Stimulated activated CD4-positive, alpha-beta T cell treated with anti-CD3 and anti-CD28 coated beads, Interleukin-2, amount 100 ng/mL, for 24 hours (primary cell): Measurements from ENCODE around the gene CUEDC1.

ENCODE experiments used
- DNase-seq, 2 donors: peaks; one replicate each; pipeline ENCODE4 v3.0.0-alpha.2; 2020

Gene CUEDC1

GRCh38 chr17:57957120-57957850 lies 2.1 kb upstream of the CUEDC1 start:
- no peak for DNase-seq

- DNase-seq, result peak; percentile 31 to 42
Observed at GRCh38 chr17:57956291-57957119, 1.3 kb upstream of the CUEDC1 start.

DNA sequence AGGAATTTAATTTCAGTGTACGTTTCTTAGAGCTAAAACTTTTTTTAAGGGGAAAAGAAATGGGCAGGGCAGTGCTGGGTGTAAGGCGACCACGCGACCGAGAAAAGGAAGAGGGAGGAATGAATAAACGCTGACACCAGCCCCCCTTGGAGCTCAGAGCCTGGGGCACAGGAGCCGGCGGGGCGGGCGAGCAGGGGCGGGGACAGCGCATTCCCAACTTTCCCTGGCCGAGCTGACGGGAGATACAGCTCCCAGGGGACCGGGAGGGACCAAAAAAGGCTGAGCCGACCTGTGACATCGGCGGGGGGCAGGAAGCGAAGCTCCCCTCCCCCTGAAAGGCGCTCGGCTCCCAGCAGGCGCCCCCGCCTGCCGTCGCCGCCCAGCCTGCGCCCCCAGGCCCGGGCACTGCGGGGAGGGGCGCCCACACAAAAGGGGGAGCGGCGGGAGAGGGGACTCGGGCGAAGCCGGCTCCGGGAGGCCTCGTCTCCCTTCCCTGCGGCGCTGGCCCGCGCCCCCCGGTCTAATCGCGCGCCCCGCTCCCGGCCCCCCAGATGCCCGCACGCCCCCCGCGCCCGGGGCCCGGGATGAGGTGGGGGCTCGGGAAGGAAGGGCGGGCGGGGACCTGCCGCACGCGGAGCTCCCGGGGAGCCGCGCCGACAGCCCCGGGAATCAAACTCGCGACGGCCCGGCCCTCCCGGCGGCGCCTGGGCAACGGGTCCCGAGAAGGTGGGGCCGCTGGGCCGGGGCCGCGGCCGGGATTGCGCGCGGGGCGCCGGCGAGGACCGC lies 622 bp downstream of the CUEDC1 start:
- DNase-seq, result no peak

GRCh38 chr17:57953705-57954396 lies 1.4 kb downstream of the CUEDC1 start:
- DNase-seq, result no peak

- no peak for DNase-seq
Observed at GRCh38 chr17:57953219-57953618, 2.0 kb downstream of the CUEDC1 start.

DNA sequence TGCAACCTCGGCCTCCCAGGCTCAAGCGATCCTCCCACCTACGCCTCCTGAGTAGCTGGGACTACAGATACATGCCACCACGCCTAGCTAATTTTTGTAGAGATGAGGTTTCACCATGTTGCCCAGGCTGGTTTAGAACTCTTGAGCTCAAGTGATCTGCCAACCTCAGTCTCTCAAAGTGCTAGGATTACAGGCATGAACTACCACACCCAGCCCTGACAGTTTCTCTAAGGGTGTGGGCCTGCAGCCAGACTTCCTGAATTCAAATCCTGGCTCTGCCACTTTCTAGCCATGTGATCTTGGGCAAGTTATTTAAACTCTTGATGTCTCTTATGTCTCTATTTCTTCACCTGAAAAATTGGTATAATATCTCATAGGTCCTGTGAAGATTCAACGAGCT lies 5.6 kb downstream of the CUEDC1 start:
- no peak for DNase-seq

GRCh38 chr17:57948555-57949420 lies 6.4 kb downstream of the CUEDC1 start:
- no peak for DNase-seq

DNA sequence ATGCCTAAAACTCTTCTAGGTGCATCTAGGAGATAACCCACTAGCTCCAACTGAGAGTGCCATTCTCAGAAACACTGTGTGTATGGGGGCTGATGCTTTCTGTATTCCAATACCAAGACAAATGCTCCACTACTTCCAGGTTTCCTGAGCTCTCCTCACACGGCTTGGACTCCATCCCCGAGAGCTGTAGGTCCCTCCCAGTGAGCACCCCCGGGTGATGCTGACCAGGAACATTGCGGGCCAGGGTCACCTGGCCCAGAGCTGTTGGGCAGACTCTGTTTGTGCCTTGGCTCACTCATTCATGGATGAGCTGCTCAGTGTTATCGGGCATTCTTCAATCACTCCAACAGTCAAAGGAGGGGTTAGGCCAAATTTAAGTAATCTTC lies 7.0 kb downstream of the CUEDC1 start:
- no peak for DNase-seq

GRCh38 chr17:57947369-57947768 lies 7.8 kb downstream of the CUEDC1 start:
- DNase-seq, result no peak

DNA sequence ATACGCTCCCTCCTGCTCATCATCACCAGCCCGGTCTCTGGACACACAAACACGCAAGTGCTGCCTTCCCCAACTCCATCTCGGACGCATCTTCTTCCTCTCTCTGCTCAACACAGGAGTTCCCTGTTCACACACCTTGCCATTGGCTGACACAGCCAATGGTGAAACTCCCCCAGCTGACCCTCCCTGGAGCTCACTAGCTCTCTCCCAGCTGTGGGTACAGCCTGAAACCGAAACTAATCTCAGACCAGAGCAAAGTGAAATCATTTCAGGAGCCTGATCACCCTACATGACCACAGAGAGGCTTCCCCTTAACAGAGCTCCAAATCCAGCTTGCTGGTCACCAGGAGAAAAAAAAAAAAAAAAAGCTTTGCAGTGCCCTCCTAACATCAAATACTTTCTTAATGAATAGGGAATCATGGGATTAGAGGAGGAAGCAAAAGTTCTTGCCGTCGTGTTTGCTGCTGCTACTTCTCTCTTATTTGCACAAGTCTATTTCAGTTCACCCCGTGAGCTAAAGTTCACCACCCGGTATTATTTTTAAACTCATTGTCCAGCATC lies 8.3 kb downstream of the CUEDC1 start:
- no peak for DNase-seq

DNA sequence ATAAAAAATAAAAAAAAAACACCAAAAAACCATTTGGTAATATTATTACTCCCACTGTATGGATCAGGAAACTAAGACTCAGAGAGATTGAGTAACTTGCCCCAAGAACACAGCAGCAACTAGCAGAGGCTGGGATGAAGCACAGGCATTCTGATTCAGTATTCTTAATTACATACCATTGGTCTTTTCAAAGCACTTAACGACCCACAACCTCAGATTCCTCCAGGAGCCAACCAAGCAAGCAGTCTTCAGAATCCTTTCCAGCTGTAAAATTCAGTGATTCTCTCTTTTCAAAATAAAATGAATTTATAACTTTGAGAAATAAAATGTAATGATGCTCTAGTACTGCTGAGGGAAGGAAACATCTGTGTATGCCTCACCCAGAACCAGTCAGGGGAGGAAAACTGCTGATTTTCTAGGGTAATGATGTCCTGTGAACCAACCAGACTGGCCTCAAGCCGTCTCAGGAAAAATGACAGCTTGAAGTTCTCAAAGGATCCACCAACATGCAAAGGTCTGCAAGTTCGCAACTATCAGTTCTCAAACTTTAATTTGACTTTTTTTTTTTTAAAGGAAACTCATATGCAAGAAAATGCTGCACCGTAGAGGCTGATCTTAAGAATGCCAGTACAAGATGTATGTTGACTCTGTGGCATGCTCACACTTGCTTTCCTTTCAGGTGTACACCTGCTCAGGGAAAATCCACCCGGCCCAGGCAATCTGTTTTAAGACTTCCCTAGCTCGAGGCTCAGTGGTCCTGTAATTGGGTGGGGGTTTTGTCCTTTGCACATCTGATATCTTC lies 9.0 kb downstream of the CUEDC1 start:
- no peak for DNase-seq

- DNase-seq, result no peak
Observed at GRCh38 chr17:57944908-57945307, 10.3 kb downstream of the CUEDC1 start.

DNA sequence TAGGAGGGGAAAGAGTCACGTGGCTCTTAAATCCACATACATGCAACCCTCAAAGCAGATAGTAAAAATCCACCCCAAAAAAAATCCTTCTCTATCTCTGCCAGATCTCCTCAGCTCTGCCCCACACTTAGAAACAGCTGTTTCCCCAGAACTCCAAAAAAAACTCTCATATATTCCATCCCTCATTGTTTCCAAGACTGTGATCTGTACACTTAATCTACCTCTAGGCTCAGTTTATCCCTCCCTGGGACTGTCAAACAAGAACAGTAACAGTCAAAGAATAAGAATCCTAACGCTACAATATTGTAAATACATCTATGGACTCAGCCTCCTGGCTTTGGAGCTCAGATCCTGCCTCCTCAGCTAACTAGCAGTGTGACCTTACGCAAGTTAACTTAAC lies 11.6 kb downstream of the CUEDC1 start:
- no peak for DNase-seq

DNA sequence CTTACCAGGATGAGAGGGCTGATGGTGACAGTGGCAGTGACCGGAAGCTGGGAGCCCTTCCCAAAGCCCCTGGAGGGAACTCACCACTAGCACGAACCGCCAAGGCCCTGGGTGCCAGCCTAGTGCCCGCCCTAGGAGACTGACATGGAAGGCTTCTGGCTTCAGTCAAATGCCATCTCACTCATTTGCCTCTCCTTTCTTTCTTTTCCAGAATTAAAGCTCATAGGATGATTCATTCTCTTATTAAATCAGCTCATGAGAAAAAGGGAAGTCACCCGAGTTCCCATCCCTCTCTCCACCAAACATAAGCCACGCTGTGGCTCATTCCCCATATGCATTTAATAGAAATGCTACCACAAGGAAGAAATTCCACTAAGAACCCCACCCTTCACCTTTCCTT lies 12.1 kb downstream of the CUEDC1 start:
- no peak for DNase-seq

DNA sequence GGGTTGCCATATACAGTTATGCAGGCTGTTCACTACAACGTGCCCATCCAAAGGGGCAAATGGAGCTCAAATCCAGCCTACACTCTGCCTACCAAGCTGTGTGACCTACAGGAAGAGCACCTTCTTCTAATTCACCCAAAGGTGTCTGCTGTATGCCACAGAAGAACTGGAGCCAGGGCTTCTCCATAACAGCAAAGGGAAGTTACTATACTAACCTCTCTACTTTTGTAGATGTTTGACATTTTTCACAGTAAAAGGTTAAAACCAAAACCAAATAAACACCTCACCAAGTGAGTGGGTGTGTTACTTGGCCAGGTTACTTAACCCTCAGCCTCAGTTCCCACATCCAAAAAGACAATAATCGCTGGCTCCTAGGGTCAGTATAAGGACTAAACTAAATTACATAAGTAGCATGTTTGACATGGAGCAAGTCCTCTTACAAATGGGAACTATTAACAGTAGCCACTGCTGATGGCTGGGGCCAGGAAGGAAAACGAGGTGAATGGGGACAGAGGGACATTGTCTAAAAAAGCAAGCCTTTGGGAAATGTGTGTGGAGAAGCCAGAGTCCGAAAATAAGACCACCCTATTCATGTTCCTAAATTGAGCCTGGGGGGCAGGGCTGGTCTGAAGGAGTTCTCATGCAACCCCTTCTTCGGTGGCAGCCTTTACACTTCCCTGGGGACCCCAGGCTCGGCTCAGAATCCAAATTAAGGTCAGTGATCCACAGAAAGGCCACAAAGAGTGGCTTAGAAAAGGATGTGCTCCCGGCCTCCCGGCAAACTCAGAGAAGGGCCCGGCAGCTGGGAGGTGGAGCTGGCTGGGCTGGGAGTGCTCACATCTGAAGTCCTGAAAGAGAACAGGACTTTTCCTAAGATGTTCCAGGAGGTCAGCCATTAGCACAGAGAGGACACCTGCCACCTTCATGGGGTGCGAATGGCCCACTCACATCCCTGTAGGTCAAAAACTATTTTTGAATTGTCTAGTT lies 13.5 kb downstream of the CUEDC1 start:
- DNase-seq, result no peak

- peak in 1 of 2 donors; percentile 27 for DNase-seq
Observed at GRCh38 chr17:57940653-57941329, 14.4 kb downstream of the CUEDC1 start.

DNA sequence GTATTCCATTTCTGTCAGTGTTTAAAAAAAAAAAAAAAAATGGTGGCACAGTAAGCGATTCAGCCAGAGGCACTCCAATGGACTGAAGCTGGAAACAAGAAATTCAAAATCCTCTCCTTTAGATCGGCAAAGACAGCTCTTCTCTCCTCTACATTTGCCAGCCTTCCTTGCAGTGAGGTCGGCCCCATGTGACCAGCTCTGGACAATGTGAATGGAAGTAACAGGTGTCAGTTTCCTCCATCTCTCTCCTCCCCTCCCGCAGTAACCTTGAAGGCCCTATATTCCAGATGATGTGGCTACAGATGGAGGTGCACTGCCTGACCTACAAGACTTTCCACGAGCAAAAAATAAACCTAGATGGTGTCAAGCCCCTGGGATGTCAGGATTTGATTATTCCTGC lies 15.0 kb downstream of the CUEDC1 start:
- no peak for DNase-seq

DNA sequence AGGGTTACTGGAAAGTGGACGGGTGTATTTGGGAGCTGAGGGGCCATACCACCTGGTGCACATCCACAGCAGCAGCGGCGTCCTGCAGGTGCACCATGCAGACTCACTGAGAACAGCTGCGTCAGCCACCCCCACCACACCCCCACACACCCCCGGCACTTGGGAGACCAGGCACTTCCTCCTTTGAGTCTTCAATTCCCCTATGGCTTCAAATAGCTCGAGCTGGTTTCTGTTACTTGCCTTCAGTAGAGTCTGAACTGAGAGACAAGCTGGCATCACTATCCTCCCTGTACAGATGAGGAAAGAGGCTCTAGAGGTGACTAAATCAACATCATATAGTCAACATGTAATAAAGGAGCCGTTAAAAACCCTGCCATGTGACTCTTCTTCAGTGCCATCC lies 15.4 kb downstream of the CUEDC1 start:
- DNase-seq, result no peak

DNA sequence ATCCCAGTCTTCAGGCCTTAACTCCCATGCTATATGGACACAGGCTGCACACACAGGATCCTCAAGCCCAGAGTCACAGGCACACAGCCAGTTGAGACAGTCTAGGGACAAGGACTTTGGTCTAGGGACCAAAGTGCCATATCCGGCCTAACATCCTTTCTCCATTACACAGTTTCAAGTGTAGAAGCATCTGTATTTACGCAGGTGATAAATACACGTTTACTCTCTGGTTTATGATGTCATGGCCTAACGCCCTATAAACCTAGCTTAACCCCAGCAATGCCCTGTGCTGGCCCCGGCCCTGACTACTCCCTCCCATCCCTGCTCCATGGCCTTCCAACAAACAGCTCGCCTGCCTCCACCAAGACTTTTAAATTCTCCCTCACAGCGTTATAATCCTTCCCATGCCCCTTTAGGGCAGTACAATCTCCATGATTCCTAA lies 17.1 kb downstream of the CUEDC1 start:
- DNase-seq, result no peak
